SK-N-MC (cell line): ENCODE measurements around the gene MPPED2.

Experiments
- EZH2 ChIP-seq: fragments of 200-600 bp; sonication (generic); IDR thresholded peaks from one replicate; pipeline ENCODE4 v1.6.1; 2017; ENCODE audit warnings: antibody characterized with exemption
- FOXP2 ChIP-seq: optimal IDR thresholded peaks from 2 replicates; pipeline ENCODE3; 2011; ENCODE audit warnings: mild to moderate bottlenecking, moderate library complexity; ENCODE audit not compliant: insufficient read depth; ENCODE audit errors: extremely low read length, control extremely low read depth
- POLR2AphosphoS5 ChIP-seq: IDR thresholded peaks from 2 replicates; pipeline ENCODE4 v1.6.1; 2012; ENCODE audit warnings: mild to moderate bottlenecking, low read depth, low read length, borderline replicate concordance

- TF ChIP-seq EZH2, result no peak
- TF ChIP-seq POLR2AphosphoS5, result no peak
- TF ChIP-seq FOXP2, result no peak
Measured at GRCh38 chr11:30502305-30502704, 83.8 kb downstream of the MPPED2 start.
